ENCODE data around the gene SSPN.

Gene SSPN, protein sequence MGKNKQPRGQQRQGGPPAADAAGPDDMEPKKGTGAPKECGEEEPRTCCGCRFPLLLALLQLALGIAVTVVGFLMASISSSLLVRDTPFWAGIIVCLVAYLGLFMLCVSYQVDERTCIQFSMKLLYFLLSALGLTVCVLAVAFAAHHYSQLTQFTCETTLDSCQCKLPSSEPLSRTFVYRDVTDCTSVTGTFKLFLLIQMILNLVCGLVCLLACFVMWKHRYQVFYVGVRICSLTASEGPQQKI

DNA sequence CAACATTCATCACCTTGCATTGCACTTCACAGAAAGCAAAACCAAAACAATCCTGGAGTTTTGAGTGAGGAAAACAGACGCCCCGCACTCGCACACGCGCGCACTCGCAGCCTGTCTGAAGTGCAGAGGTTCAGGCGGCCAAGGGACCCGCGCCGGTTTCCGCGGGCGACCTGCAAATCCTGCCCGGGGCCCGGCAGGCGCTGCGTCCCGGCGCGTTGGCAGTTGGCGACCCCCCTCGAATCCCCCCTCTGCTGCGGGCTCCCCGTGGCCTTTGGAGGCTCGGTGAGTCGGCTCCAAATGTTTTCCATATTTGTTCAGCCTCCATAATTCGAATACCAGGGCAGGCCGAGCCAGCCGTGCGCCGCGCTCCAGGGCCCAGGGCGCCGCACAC lies at the start of gene SSPN:
Gene SSPN, plus strand, starts transcription at position 324 of the 391 bp plus-strand sequence. CDS start 100 bp downstream, outside the sequence.
- peak within 1 kb of the TSS; percentile 63 for H3K4me3 ChIP-seq (ENCODE audit: low read length)
- DNase-seq (ENCODE audit: low read depth): peak; percentile 63
- no peak for TF ChIP-seq CTCF (conservative IDR thresholded peaks at IDR 0.05; ENCODE audit: low read length)

DNA sequence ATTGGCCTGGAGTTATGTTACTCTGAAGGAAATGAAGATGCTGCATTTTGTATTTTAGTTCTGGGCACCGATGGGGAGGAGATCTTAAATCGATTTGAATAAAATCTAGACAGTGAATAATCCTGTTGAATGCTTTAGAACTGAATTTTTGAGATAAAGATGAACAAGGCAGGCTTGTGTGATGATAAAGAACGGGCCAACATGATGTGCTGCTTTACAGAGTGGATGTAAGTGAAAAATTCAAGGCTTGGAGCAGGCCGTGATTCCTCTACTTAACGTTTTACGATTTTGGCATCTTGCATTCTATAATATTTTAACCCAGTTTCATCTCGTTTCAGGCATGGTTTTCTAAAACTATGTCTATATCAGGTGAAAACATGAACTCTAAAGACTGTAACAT lies 47.1 kb upstream of the SSPN start:
- TF ChIP-seq CTCF (conservative IDR thresholded peaks at IDR 0.05; ENCODE audit: low read length): no peak
- H3K4me3 ChIP-seq (ENCODE audit: low read length): no peak overlapping the region

GRCh38 chr12:26149968-26150500 lies 45.3 kb upstream of the SSPN start:
- TF ChIP-seq CTCF (conservative IDR thresholded peaks at IDR 0.05; ENCODE audit: low read length): no peak
- no peak for DNase-seq (ENCODE audit: low read depth)

More for the DNA sequence above, 47.1 kb upstream of the SSPN start:
- no peak for DNase-seq (ENCODE audit: low read depth)

GRCh38 chr12:26150736-26151450 lies 44.5 kb upstream of the SSPN start:
- no peak overlapping the region for H3K4me3 ChIP-seq (ENCODE audit: low read length)
- no peak for TF ChIP-seq CTCF (conservative IDR thresholded peaks at IDR 0.05; ENCODE audit: low read length)
- peak; percentile 89 for DNase-seq (ENCODE audit: low read depth)

More at GRCh38 chr12:26149968-26150500, 45.3 kb upstream of the SSPN start:
- H3K4me3 ChIP-seq (ENCODE audit: low read length): no peak overlapping the region

DNA sequence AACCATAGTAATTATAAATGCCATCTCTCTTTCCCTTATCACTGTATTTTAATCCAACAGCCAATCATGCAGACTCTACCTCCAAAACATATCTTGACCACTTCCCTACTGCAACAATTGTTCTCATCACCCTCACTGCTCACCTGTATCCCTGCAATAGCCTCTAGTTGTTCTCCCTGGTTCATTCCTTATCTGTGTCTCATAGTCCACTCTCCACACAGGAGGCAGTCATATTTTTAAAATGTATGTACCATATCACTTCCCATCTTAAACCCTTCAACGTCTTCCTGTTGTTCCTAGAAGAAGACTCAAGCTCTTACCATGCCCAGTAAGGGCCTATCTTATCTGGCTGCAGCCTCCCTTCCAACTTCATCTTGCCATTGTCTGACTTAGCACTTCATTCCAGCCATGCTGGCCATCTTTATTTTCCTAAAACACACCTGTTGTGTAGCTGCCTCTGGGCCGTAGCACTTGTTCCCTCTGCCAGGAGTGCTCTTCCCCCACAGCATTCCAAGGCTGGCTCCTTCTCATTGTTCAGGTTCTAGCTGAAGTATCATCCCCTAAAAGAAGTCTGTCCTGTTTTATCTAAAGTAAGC lies 42.8 kb upstream of the SSPN start:
- no peak for DNase-seq (ENCODE audit: low read depth)
- H3K4me3 ChIP-seq (ENCODE audit: low read length): no peak overlapping the region
- TF ChIP-seq CTCF (conservative IDR thresholded peaks at IDR 0.05; ENCODE audit: low read length): no peak

DNA sequence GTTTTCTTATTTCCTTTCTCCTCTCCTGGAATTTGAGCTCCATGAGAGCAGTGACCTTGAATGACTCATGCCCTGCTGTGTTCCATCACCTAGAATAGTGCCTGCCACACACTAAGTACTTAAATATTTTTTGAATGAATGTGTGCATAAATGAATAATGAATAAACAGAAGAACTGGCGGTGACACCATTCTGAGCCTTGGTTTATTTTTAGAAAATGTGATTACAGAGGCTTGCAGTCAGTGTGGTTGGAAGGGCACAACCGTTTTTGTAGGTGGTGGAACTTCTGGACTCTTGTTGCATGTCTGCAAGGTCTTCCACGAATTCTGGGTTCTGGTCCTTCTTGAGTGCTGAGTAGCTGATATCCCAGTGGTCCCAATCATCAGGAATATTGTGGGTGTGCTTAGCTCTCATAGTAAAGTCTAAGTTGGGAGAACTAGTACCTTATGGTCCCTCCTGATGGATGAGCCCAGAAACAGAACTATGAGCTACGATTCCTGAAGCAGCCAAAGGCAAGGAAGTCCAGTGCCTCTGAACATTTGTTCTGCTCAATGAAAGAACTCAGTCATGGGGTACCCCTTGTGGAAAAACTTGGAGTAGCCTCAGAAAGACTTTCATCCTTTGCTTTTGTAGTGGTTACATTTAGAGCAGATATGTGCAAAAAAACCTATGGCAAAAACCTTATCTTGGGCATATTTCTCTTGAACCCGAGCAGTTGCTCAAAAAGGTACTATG lies 41.8 kb upstream of the SSPN start:
- peak; percentile 95 for DNase-seq (ENCODE audit: low read depth)
- TF ChIP-seq CTCF (conservative IDR thresholded peaks at IDR 0.05; ENCODE audit: low read length): peak; percentile 47
- H3K4me3 ChIP-seq (ENCODE audit: low read length): no peak overlapping the region
